Testis (tissue), 3 donors: ENCODE data around the gene PRTG. TPM values are rescaled to one million over a fixed set of nuclear protein-coding genes. Genes with fewer than 3 reads are reported as not detected.
"Not testable (repeated sequence)": the region's sequence is repeated elsewhere in the genome, so short reads cannot be mapped to it uniquely, and the experiment has no call there.

ENCODE experiments used
- DNase-seq: peaks from one replicate; pipeline ENCODE4 v3.0.0-alpha.2; 2019
- H3K27ac ChIP-seq, 2 donors: fragments of 200-600 bp; sonication (generic); one replicate each; pipeline ENCODE4 v1.5.1; 2019
- H3K27me3 ChIP-seq: fragments of 200-600 bp; sonication (generic); one replicate; pipeline ENCODE4 v1.5.1; 2019
- H3K36me3 ChIP-seq: fragments of 200-600 bp; sonication (generic); one replicate; pipeline ENCODE4 v1.5.1; 2017; ENCODE audit warnings: low read depth; ENCODE audit errors: missing control alignments
- H3K4me1 ChIP-seq: fragments of 200-600 bp; sonication (generic); one replicate; pipeline ENCODE4 v1.5.1; 2019
- H3K4me3 ChIP-seq, 2 donors: fragments of 200-600 bp; sonication (generic); one replicate each; pipeline ENCODE4 v1.5.1; 2017 to 2019
- H3K9me3 ChIP-seq: fragments of 200-600 bp; sonication (generic); one replicate; pipeline ENCODE4 v1.5.1; 2017
- CTCF ChIP-seq, 3 experiments: fragments of 450-650 bp in 2 of 3; fragments of 200-600 bp in 1 of 3; sonication (generic) in 1 of 3; IDR thresholded peaks; one replicate each; pipeline ENCODE4 v1.5.1; 2016 to 2019; ENCODE audit warnings: antibody characterized with exemption in 3 of 3, mild to moderate bottlenecking in 2 of 3, moderate library complexity in 1 of 3
- POLR2A ChIP-seq: fragments of 450-650 bp; IDR thresholded peaks from one replicate; pipeline ENCODE4 v1.6.1; 2017; ENCODE audit warnings: antibody characterized with exemption, mild to moderate bottlenecking, moderate library complexity
- WGBS, 2 donors: methylation state at CpG; one replicate each; pipeline ENCODE4 v1.1.5; 2018; 5-methylcytosine and 5-hydroxymethylcytosine counted together
- intact Hi-C: fragments of 100-400 bp; cut with DNase I; formaldehyde crosslinking; loops from one replicate; pipeline ENCODE4 v1.15.1; 2023; ENCODE audit warnings: low total_unique reads
- polyA plus RNA-seq: library from polyadenylated mRNA; stranded (reverse); fragments of 350-450 nt; fragmentation: Illumina TruSeq; extraction: RNeasy Lipid Tissue Mini Kit (QIAGEN cat#74804); gene quantifications from one replicate; pipeline ENCODE4 v1.2.3, GENCODE V29; 2014; ENCODE audit warnings: low read depth, low replicate concordance; ENCODE audit not compliant: insufficient read depth
- total RNA-seq, 2 donors: library from RNA; depleted of rRNA; stranded (reverse); fragments of >200 nt; gene quantifications; one replicate each; pipeline ENCODE4 v1.2.3, GENCODE V29; 2016

PRTG gene
- total and polyA plus RNA-seq, 3 donors from 2014 or later: 14.7 to 29.7 (median 26.3) TPM

DNA sequence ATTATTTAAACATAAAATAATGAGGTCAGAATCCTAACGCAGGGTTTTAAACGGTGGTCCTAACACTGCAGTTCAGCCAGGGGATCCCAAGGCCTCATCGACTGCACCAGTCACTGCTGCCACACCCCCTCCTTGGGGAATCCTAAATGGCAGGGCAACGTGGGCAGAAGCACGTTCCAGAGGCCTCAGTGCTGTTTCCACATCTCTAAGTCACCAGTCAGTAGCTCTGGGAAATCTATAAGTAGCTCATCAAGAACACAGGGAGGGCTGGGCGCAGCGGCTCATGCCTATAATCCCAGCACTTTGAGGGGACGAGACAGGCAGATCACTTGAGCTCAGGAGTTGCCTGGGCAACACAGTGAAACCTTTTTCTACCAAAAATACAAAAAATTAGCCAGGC is 47.5 kb downstream of the PRTG start:
- Histone ChIP-seq H3K4me1 (no peaks in the 10 kb centered on the region), H3K4me3 (no peak overlapping the region), H3K27ac (no peak overlapping the region), H3K9me3 (no peaks in the 10 kb centered on the region), H3K36me3 (no peaks in the 10 kb centered on the region), H3K27me3 (no peaks in the 10 kb centered on the region)
- TF ChIP-seq CTCF (IDR thresholded peaks at IDR 0.05): no peak
- no peak for TF ChIP-seq POLR2A
- intact Hi-C loops: no loop called here
- DNase-seq: no peak
- 75 to 84% methylated on average over 8 of the region's 8 CpGs for WGBS, 2 donors

DNA sequence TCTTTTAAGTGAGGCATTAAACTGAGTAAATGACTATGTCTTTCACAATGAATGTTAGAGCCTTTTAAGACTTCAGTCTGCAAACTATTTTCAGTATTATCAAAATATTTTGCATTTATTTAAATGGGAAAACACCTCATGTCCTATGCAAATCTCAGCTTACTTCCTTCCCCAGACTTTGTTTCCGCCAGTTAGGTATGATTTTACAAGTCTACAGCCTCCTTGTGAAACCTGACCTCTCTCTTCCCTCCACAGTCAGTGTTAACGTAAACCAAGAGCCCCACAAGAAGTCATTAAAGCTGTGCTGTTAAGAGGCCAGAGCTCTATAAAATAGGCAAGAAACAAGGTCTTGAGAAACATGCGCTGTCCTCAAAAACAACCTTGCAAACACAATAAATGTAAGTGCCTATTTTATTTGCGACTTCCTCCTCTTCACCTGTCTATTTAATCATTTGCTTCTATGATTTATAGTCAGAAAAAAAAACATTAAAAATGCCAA is 48.3 kb downstream of the PRTG start:
- Histone ChIP-seq H3K4me3 (no peak overlapping the region), H3K4me1 (no peaks in the 10 kb centered on the region), H3K27ac (no peak overlapping the region), H3K27me3 (no peaks in the 10 kb centered on the region), H3K9me3 (no peaks in the 10 kb centered on the region), H3K36me3 (no peaks in the 10 kb centered on the region)
- WGBS, 2 donors: 76 to 79% methylated on average over 4 of the region's 4 CpGs
- intact Hi-C loops: no loop called here
- DNase-seq: no peak
- TF ChIP-seq CTCF (IDR thresholded peaks at IDR 0.05): no peak
- TF ChIP-seq POLR2A: no peak

- DNase-seq, H3K36me3 ChIP-seq, H3K4me1 ChIP-seq, H3K27ac ChIP-seq, H3K9me3 ChIP-seq, intact Hi-C loops, H3K27me3 ChIP-seq, H3K4me3 ChIP-seq: not testable (repeated sequence)
- 95 to 96% methylated on average over 14 of the region's 14 CpGs for WGBS, 2 donors
These were observed 49.8 kb downstream of the PRTG start for GRCh38 chr15:55693116-55693515.

DNA sequence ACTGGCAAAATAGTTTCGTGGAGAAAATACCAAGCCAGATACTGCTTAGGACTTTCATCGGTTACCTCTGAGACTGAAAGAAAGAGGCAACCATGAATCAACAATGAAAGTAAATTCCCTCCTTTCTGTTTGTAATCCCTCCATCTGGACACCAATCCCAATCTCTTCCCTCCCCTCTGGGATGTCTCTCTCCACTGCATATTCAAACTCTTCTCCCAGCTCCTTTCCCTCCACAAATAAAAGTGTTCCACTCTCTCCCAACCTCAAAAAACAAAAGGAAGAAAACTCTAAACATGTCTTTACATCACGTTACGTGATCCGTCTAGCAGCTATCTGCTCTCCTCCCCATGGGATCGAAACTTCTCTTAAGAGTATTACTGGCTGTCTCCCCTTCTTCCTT is 55.2 kb downstream of the PRTG start:
- H3K27ac ChIP-seq: no peak overlapping the region
- no peaks in the 10 kb centered on the region for H3K36me3 ChIP-seq
- H3K4me1 ChIP-seq: no peaks in the 10 kb centered on the region
- H3K9me3 ChIP-seq: no peaks in the 10 kb centered on the region
- TF ChIP-seq POLR2A: no peak
- TF ChIP-seq CTCF (IDR thresholded peaks at IDR 0.05): no peak
- H3K27me3 ChIP-seq: no peaks in the 10 kb centered on the region
- no peak for DNase-seq
- 94 to 95% methylated on average over 6 of the region's 6 CpGs for WGBS, 2 donors
- H3K4me3 ChIP-seq: no peak overlapping the region
- intact Hi-C loops: no loop called here

DNA sequence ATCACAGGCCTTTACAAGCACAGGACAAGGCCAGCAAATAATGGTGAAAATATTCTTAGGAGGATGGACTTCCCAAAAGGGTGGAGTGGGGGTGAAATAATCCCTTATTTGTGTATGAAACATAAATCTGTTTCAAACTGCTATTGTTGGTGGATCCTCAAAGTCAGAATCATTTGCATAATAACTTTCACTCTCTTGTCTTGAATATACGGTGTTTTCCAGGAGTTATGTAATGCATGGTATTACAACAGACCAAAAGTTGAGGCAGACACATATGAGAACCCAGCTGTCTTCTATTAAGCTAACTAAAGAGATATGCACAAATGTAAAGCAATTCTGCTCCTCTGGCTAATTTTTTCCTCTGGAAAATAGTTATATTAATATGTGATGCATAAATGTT is 57.7 kb downstream of the PRTG start:
- 73 to 78% methylated on average over 1 of the region's 1 CpG for WGBS, 2 donors
- Histone ChIP-seq H3K27ac (no peak overlapping the region), H3K4me3 (no peak overlapping the region), H3K9me3 (no peaks in the 10 kb centered on the region), H3K4me1 (no peaks in the 10 kb centered on the region), H3K27me3 (no peaks in the 10 kb centered on the region), H3K36me3 (no peaks in the 10 kb centered on the region)
- DNase-seq: no peak
- TF ChIP-seq POLR2A (no peak), CTCF (IDR thresholded peaks at IDR 0.05) (no peak)
- intact Hi-C loops: no loop called here
